HepG2 (cell line): ENCODE results near the gene AP3B2. TPM values are rescaled to one million over a fixed set of nuclear protein-coding genes. Genes with fewer than 3 reads are reported as not detected.

ENCODE experiments used
- AKAP8 ChIP-seq: sonication (generic); formaldehyde crosslinking; IDR thresholded peaks from 2 replicates; pipeline ENCODE4 v1.5.1; 2020; ENCODE audit warnings: mild to moderate bottlenecking, missing genetic modification reagents
- BORCS8-MEF2B ChIP-seq: sonication (generic); formaldehyde crosslinking; IDR thresholded peaks from 2 replicates; pipeline ENCODE4 v1.8.0; 2022; ENCODE audit warnings: mild to moderate bottlenecking, missing genetic modification reagents
- FOSL2 ChIP-seq: sonication (generic); formaldehyde crosslinking; IDR thresholded peaks from 2 replicates; pipeline ENCODE4 v1.4.0; 2020; ENCODE audit warnings: missing genetic modification reagents
- MED1 ChIP-seq: sonication (generic); formaldehyde crosslinking; IDR thresholded peaks from 2 replicates; pipeline ENCODE4 v1.4.0; 2020; ENCODE audit warnings: missing genetic modification reagents
- NFE2 ChIP-seq: sonication (generic); formaldehyde crosslinking; IDR thresholded peaks from 2 replicates; pipeline ENCODE4 v1.4.0; 2020; ENCODE audit warnings: missing genetic modification reagents
- NFE2L2 ChIP-seq: fragments of 150-350 bp; IDR thresholded peaks from 2 replicates; pipeline ENCODE4 v1.6.1; 2014; ENCODE audit warnings: low read length
- NR2F2 ChIP-seq: IDR thresholded peaks from 2 replicates; pipeline ENCODE4 v1.6.1; 2012; ENCODE audit warnings: low read depth, inconsistent platforms, borderline replicate concordance
- RFX1 ChIP-seq: fragments of 450-650 bp; IDR thresholded peaks from 2 replicates; pipeline ENCODE4 v1.6.1; 2017
- RXRB ChIP-seq: IDR thresholded peaks from 2 replicates; pipeline ENCODE4 v1.6.1; 2016; ENCODE audit warnings: borderline replicate concordance, missing genetic modification reagents, missing compliant biosample characterization
- SMC3 ChIP-seq: IDR thresholded peaks from 2 replicates; pipeline ENCODE4 v1.6.1; 2011; ENCODE audit warnings: low read length, improper control_type of control experiment
- TAF1 ChIP-seq: sonication (generic); formaldehyde crosslinking; IDR thresholded peaks from 2 replicates; pipeline ENCODE4 v1.4.0; 2020; ENCODE audit warnings: missing genetic modification reagents
- TEAD3 ChIP-seq: optimal IDR thresholded peaks from 2 replicates; pipeline ENCODE3; 2016; ENCODE audit warnings: borderline replicate concordance
- TOPORS ChIP-seq: sonication (generic); formaldehyde crosslinking; IDR thresholded peaks from 2 replicates; pipeline ENCODE4 v1.8.0; 2023; ENCODE audit warnings: mild to moderate bottlenecking, missing genetic modification reagents
- YY1 ChIP-seq: IDR thresholded peaks from 2 replicates; pipeline ENCODE4 v1.6.1; 2011; ENCODE audit warnings: low read length, low read depth, moderate library complexity, mild to moderate bottlenecking; ENCODE audit not compliant: insufficient read depth, insufficient replicate concordance
- ZIK1 ChIP-seq: sonication (generic); formaldehyde crosslinking; IDR thresholded peaks from 2 replicates; pipeline ENCODE4 v1.5.0; 2020; ENCODE audit warnings: mild to moderate bottlenecking, low read depth, missing genetic modification reagents, borderline replicate concordance
- ZKSCAN8 ChIP-seq: IDR thresholded peaks from 2 replicates; pipeline ENCODE4 v1.6.1; 2016; ENCODE audit warnings: borderline replicate concordance, missing genetic modification reagents, missing compliant biosample characterization
- ZNF12 ChIP-seq: sonication (generic); formaldehyde crosslinking; IDR thresholded peaks from 2 replicates; pipeline ENCODE4 v1.5.0; 2020; ENCODE audit warnings: missing genetic modification reagents
- ZNF143 ChIP-seq: sonication (generic); formaldehyde crosslinking; IDR thresholded peaks from 2 replicates; pipeline ENCODE4 v1.4.0; 2020; ENCODE audit warnings: missing genetic modification reagents
- ZNF331 ChIP-seq: sonication (generic); formaldehyde crosslinking; IDR thresholded peaks from 2 replicates; pipeline ENCODE4 v1.4.0; 2020; ENCODE audit warnings: missing genetic modification reagents
- polyA plus RNA-seq, 8 experiments: library from polyadenylated mRNA; depleted of rRNA in 3 of 8; stranded (reverse) in 7 of 8; unstranded in 1 of 8; fragments of >200 nt; fragmentation: Illumina TruSeq in 4 of 8; extraction: Trizol in 4 of 8; gene quantifications; 2 replicates each; pipeline versions ENCODE4 v1.2.1 to v1.2.3, GENCODE V29; 2011 to 2016; ENCODE audit warnings: low read depth in 4 of 8, missing spikeins in 1 of 8, mixed read lengths in 1 of 8; ENCODE audit not compliant: insufficient read depth in 1 of 8
- total RNA-seq, 5 experiments: library from RNA; depleted of rRNA; stranded (reverse); fragments of >200 nt; fragmentation: Illumina TruSeq; extraction: Trizol; gene quantifications; 2 replicates each; pipeline ENCODE4 v1.2.3, GENCODE V29; 2016; ENCODE audit warnings: low read depth in 1 of 5
- TF ChIP-seq, protein P1 (sequence below): sonication (generic); formaldehyde crosslinking; IDR thresholded peaks from 2 replicates; pipeline ENCODE4 v1.4.0; 2020; ENCODE audit warnings: missing genetic modification reagents
- TF ChIP-seq, protein P2 (sequence below): sonication (generic); formaldehyde crosslinking; IDR thresholded peaks from 2 replicates; pipeline ENCODE4 v1.4.0; 2020; ENCODE audit warnings: missing genetic modification reagents, borderline replicate concordance
- TF ChIP-seq, protein P3 (sequence below): sonication (generic); formaldehyde crosslinking; IDR thresholded peaks from 2 replicates; pipeline ENCODE4 v1.4.0; 2020; ENCODE audit warnings: mild to moderate bottlenecking, missing genetic modification reagents
- TF ChIP-seq, protein P4 (sequence below): sonication (generic); formaldehyde crosslinking; conservative IDR thresholded peaks from 2 replicates; pipeline ENCODE4 v1.4.0; 2020; ENCODE audit warnings: missing genetic modification reagents
- TF ChIP-seq, protein P5 (sequence below): sonication (generic); formaldehyde crosslinking; IDR thresholded peaks from 2 replicates; pipeline ENCODE4 v1.4.0; 2020; ENCODE audit warnings: mild to moderate bottlenecking, low read depth, missing genetic modification reagents

The AP3B2 gene
- total and polyA plus RNA-seq, 2 of the 13 experiments (the other 11 are each of a cell fraction or from before 2014, with no cell fraction given) = not detected

DNA sequence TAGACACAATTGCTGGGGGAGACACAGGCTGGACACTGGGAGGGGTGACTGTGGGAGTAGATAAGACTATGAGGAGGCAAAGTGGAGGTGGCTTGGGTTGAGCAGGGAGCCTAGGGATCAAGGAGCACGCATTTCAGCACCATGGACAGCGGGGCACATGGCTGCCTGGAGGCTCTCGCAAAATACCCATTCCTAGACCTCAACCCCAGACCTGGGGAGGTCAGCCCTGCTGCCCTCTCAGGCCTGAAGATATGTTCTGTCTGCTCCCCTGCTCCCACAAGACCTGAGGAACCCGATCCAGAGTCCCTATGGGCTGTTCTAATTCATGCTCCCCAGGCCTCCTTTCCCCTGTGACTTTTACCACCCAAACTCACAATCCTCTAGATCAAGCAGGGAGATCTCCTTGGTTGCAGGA is 46.5 kb downstream of the AP3B2 start (continued):
- TF ChIP-seq, protein P1, sequence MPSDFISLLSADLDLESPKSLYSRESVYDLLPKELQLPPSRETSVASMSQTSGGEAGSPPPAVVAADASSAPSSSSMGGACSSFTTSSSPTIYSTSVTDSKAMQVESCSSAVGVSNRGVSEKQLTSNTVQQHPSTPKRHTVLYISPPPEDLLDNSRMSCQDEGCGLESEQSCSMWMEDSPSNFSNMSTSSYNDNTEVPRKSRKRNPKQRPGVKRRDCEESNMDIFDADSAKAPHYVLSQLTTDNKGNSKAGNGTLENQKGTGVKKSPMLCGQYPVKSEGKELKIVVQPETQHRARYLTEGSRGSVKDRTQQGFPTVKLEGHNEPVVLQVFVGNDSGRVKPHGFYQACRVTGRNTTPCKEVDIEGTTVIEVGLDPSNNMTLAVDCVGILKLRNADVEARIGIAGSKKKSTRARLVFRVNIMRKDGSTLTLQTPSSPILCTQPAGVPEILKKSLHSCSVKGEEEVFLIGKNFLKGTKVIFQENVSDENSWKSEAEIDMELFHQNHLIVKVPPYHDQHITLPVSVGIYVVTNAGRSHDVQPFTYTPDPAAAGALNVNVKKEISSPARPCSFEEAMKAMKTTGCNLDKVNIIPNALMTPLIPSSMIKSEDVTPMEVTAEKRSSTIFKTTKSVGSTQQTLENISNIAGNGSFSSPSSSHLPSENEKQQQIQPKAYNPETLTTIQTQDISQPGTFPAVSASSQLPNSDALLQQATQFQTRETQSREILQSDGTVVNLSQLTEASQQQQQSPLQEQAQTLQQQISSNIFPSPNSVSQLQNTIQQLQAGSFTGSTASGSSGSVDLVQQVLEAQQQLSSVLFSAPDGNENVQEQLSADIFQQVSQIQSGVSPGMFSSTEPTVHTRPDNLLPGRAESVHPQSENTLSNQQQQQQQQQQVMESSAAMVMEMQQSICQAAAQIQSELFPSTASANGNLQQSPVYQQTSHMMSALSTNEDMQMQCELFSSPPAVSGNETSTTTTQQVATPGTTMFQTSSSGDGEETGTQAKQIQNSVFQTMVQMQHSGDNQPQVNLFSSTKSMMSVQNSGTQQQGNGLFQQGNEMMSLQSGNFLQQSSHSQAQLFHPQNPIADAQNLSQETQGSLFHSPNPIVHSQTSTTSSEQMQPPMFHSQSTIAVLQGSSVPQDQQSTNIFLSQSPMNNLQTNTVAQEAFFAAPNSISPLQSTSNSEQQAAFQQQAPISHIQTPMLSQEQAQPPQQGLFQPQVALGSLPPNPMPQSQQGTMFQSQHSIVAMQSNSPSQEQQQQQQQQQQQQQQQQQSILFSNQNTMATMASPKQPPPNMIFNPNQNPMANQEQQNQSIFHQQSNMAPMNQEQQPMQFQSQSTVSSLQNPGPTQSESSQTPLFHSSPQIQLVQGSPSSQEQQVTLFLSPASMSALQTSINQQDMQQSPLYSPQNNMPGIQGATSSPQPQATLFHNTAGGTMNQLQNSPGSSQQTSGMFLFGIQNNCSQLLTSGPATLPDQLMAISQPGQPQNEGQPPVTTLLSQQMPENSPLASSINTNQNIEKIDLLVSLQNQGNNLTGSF (CRISPR knock-in tag) = peak; percentile 86
- TF ChIP-seq TOPORS (CRISPR knock-in tag) = no peak
- TF ChIP-seq AKAP8 (CRISPR knock-in tag) = no peak
- no peak for TF ChIP-seq SMC3
- no peak for TF ChIP-seq NFE2 (CRISPR knock-in tag)
- TF ChIP-seq, protein P2, sequence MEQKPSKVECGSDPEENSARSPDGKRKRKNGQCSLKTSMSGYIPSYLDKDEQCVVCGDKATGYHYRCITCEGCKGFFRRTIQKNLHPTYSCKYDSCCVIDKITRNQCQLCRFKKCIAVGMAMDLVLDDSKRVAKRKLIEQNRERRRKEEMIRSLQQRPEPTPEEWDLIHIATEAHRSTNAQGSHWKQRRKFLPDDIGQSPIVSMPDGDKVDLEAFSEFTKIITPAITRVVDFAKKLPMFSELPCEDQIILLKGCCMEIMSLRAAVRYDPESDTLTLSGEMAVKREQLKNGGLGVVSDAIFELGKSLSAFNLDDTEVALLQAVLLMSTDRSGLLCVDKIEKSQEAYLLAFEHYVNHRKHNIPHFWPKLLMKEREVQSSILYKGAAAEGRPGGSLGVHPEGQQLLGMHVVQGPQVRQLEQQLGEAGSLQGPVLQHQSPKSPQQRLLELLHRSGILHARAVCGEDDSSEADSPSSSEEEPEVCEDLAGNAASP = 0 out of 2 replicates have a peak, but pooled peaks have one; percentile 34
- peak; percentile 62; the same call in 1 of the 2 replicates for TF ChIP-seq RXRB (CRISPR knock-in tag)
- TF ChIP-seq NFE2L2 = no peak
- TF ChIP-seq ZNF12 = peak; percentile 47; the same call in 1 of the 2 replicates
- TF ChIP-seq, protein P3, sequence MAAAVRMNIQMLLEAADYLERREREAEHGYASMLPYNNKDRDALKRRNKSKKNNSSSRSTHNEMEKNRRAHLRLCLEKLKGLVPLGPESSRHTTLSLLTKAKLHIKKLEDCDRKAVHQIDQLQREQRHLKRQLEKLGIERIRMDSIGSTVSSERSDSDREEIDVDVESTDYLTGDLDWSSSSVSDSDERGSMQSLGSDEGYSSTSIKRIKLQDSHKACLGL (CRISPR knock-in tag) = no peak
- TF ChIP-seq, protein P4, sequence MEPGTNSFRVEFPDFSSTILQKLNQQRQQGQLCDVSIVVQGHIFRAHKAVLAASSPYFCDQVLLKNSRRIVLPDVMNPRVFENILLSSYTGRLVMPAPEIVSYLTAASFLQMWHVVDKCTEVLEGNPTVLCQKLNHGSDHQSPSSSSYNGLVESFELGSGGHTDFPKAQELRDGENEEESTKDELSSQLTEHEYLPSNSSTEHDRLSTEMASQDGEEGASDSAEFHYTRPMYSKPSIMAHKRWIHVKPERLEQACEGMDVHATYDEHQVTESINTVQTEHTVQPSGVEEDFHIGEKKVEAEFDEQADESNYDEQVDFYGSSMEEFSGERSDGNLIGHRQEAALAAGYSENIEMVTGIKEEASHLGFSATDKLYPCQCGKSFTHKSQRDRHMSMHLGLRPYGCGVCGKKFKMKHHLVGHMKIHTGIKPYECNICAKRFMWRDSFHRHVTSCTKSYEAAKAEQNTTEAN (CRISPR knock-in tag) = peak; percentile 87
- TF ChIP-seq YY1 = no peak
- peak; percentile 84; the same call in 1 of the 2 replicates for TF ChIP-seq BORCS8-MEF2B (CRISPR knock-in tag)
- no peak for TF ChIP-seq RFX1
- TF ChIP-seq MED1 (CRISPR knock-in tag) = peak; percentile 50; the same call in 1 of the 2 replicates
- peak; percentile 90 for TF ChIP-seq ZNF331 (CRISPR knock-in tag)
- 0 out of 2 replicates have a peak, but pooled peaks have one; percentile 31 for TF ChIP-seq ZNF143 (CRISPR knock-in tag)
- TF ChIP-seq TAF1 (CRISPR knock-in tag) = no peak
- peak; percentile 35; the same call in 1 of the 2 replicates for TF ChIP-seq FOSL2 (CRISPR knock-in tag)
- peak; percentile 38 for TF ChIP-seq TEAD3 (CRISPR knock-in tag)
- no peak for TF ChIP-seq NR2F2
- TF ChIP-seq, protein P5, sequence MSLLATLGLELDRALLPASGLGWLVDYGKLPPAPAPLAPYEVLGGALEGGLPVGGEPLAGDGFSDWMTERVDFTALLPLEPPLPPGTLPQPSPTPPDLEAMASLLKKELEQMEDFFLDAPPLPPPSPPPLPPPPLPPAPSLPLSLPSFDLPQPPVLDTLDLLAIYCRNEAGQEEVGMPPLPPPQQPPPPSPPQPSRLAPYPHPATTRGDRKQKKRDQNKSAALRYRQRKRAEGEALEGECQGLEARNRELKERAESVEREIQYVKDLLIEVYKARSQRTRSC (CRISPR knock-in tag) = 0 out of 2 replicates have a peak, but pooled peaks have one; percentile 65
- TF ChIP-seq ZKSCAN8 (CRISPR knock-in tag) = no peak; the same call in 1 of the 2 replicates
- TF ChIP-seq ZIK1 (CRISPR knock-in tag) = 0 out of 2 replicates have a peak, but pooled peaks have one; percentile 54
